ENCODE results near the gene WEE2. TPM values are rescaled to one million over a fixed set of nuclear protein-coding genes. Genes with fewer than 3 reads are reported as not detected.

WEE2 gene
- total RNA-seq: not detected

DNA sequence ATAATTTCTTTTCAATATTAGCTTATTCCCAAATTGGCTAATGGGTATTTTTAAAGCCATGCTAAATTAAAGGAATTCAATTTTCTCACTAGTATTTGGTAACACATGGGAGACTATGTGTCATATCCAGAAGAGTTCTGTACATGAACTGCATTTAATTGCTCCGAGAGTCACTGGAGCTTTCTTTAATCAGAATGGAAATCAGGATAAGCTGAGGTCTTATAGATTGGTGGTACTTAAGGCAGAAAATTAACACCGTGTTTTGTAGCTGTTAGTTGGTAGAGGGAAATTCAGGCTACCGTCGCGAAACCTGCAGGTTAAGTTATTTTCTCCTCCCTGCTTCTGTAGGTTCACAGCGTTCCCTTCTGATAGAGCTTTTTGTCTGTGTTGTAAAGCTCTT is at the start of gene WEE2:
WEE2 (plus strand) TSS at position 3 of the 400 bp plus-strand sequence. CDS start 406 bp downstream, outside the sequence.
- Mint-ChIP-seq H3K27me3 (peaks cover 1% of the 10 kb centered on the region), H3K4me3 (no peak within 1 kb of the TSS), H3K36me3 (no peaks in the 10 kb centered on the region), H3K9me3 (no peaks in the 10 kb centered on the region), H3K27ac (no peak within 1 kb of the TSS), H3K4me1 (ENCODE audit: low read depth) (peaks cover 6% of the 10 kb centered on the region)
- ChIA-PET POLR2A (interaction anchor here (1.3 kb wide), 1 partner anchor 30 kb away, joined by 3 read pairs; the partner anchor contains the start of gene SSBP1), CTCF (interaction anchor here (3.4 kb wide), 1 partner anchor 30 kb away, joined by 16 read pairs; the partner anchor contains the start of gene SSBP1)
- intact Hi-C loops (cut with micrococcal nuclease): no loop called here
- DNase-seq: no peak

DNA sequence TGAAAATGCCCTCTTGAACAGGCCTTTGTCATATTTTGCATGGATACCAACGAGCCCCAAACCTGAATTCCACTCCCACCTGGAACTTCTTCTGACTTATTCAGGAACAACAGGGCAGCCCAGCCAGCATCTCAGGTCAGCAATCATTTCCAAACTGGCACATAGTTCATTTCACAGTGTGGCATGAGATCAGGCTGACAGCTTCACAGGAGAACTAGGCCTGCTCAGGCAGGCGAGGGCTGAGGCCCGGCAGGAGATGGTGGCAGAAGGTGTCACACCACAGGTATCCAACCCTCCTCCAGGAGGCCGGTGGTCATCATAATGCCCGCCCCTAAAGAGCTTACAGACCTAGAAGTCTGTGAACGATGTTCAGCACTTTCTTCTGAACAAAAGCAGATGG is 48.7 kb upstream of the WEE2 start:
- intact Hi-C loops (cut with micrococcal nuclease): loop anchor here (10.0 kb wide), 1 partner anchor 315 kb away; the partner anchor contains the start of gene TAS2R38
- Mint-ChIP-seq H3K27ac (peak overlapping the region; percentile 65), H3K9me3 (no peaks in the 10 kb centered on the region), H3K4me3 (no peak overlapping the region), H3K27me3 (no peaks in the 10 kb centered on the region), H3K36me3 (peaks cover 8% of the 10 kb centered on the region), H3K4me1 (ENCODE audit: low read depth) (peaks cover 18% of the 10 kb centered on the region)
- CTCF ChIA-PET: no interaction called here
- POLR2A ChIA-PET: no interaction called here
- DNase-seq: no peak

DNA sequence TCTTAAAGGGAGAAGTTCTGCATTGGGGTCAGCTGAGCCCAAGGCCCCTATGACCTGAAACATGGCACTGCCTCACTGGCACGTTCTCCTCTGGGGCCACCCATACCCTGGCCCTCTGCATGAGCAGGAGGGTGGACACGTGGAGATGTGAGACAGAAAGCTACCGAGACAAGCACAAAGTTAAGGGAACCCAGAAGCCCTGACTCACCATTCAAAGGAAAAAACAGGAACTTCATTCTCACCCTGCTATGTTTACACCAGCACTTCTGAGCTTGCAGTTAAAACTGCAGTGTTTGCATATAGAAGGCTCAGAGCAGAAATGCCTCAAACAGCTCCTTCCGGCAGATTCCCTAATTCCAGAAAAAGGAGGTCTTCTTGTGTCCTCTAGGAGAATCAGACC is 47.9 kb upstream of the WEE2 start:
- peak overlapping the region; percentile 70 for H3K27ac Mint-ChIP-seq
- ChIA-PET CTCF (interaction anchor here (1.3 kb wide), 1 partner anchor 78 kb away, joined by 6 read pairs; the partner anchor contains the start of gene SSBP1), POLR2A (no interaction called here)
- peaks cover 7% of the 10 kb centered on the region for H3K36me3 Mint-ChIP-seq
- intact Hi-C loops (cut with micrococcal nuclease): no loop called here
- H3K9me3 Mint-ChIP-seq: no peaks in the 10 kb centered on the region
- H3K27me3 Mint-ChIP-seq: no peaks in the 10 kb centered on the region
- H3K4me3 Mint-ChIP-seq: no peak overlapping the region
- no peak for DNase-seq
- peaks cover 16% of the 10 kb centered on the region for H3K4me1 Mint-ChIP-seq (ENCODE audit: low read depth)

- ChIA-PET POLR2A (interaction anchor here (0.6 kb wide), 1 partner anchor 44 kb away, joined by 3 read pairs; no protein-coding TSS in a partner anchor), CTCF (no interaction called here)
- Mint-ChIP-seq H3K27me3 (no peaks in the 10 kb centered on the region), H3K27ac (peak overlapping the region; percentile 67), H3K9me3 (no peaks in the 10 kb centered on the region), H3K4me3 (no peak overlapping the region), H3K36me3 (peaks cover 7% of the 10 kb centered on the region), H3K4me1 (ENCODE audit: low read depth) (peaks cover 16% of the 10 kb centered on the region)
- no peak for DNase-seq
- intact Hi-C loops (cut with micrococcal nuclease): no loop called here
Measured at GRCh38 chr7:141663081-141663849, 44.9 kb upstream of the WEE2 start.

- intact Hi-C loops (cut with micrococcal nuclease): no loop called here
- Mint-ChIP-seq H3K4me1 (ENCODE audit: low read depth) (peaks cover 16% of the 10 kb centered on the region), H3K36me3 (peaks cover 10% of the 10 kb centered on the region), H3K27ac (no peak overlapping the region), H3K27me3 (no peaks in the 10 kb centered on the region), H3K4me3 (no peak overlapping the region), H3K9me3 (no peaks in the 10 kb centered on the region)
- POLR2A ChIA-PET: no interaction called here
- DNase-seq: no peak
- CTCF ChIA-PET: no interaction called here
Measured at GRCh38 chr7:141664450-141664849, 43.7 kb upstream of the WEE2 start.

- ChIA-PET POLR2A (no interaction called here), CTCF (no interaction called here)
- Mint-ChIP-seq H3K4me3 (no peak overlapping the region), H3K27me3 (no peaks in the 10 kb centered on the region), H3K4me1 (ENCODE audit: low read depth) (peaks cover 10% of the 10 kb centered on the region), H3K36me3 (peaks cover 10% of the 10 kb centered on the region), H3K9me3 (no peaks in the 10 kb centered on the region), H3K27ac (no peak overlapping the region)
- DNase-seq: no peak
- intact Hi-C loops (cut with micrococcal nuclease): no loop called here
Measured at GRCh38 chr7:141665208-141666035, 42.7 kb upstream of the WEE2 start.

DNA sequence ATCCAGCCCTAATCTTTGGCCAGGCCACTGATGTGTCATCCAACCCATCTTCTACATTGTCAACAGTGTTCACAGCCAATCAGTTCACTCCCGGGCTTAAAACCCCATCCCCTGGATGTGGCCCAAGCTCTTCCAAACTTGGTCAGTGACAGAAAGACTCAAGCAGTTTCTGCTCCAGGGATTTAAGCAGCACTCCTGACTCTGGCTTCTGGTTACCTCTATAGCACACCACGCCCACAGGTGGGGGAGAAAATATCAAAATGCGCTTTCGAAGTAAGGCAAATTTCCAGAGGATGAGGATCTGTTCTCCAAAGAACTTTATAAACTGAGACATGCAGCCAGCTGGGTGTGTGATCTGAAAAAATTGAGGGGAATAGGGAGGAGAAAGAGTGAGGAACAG is 42.1 kb upstream of the WEE2 start:
- intact Hi-C loops (cut with micrococcal nuclease): no loop called here
- CTCF ChIA-PET: no interaction called here

GRCh38 chr7:141668853-141669252 is 39.3 kb upstream of the WEE2 start:
- DNase-seq: no peak
- Mint-ChIP-seq H3K4me1 (ENCODE audit: low read depth) (no peaks in the 10 kb centered on the region), H3K27ac (peak overlapping the region; percentile 39), H3K27me3 (no peaks in the 10 kb centered on the region), H3K9me3 (no peaks in the 10 kb centered on the region), H3K4me3 (no peak overlapping the region), H3K36me3 (peaks cover 11% of the 10 kb centered on the region)
- ChIA-PET CTCF (interaction anchor here (1.4 kb wide), 1 partner anchor 14 kb away, joined by 3 read pairs; no protein-coding TSS in a partner anchor), POLR2A (no interaction called here)
- intact Hi-C loops (cut with micrococcal nuclease): no loop called here

More for the DNA sequence above, 42.1 kb upstream of the WEE2 start:
- no peaks in the 10 kb centered on the region for H3K27me3 Mint-ChIP-seq
- no peak overlapping the region for H3K27ac Mint-ChIP-seq
- no peak overlapping the region for H3K4me3 Mint-ChIP-seq
- H3K36me3 Mint-ChIP-seq: peaks cover 10% of the 10 kb centered on the region
- H3K4me1 Mint-ChIP-seq (ENCODE audit: low read depth): peaks cover 8% of the 10 kb centered on the region
- no peak for DNase-seq
- POLR2A ChIA-PET: no interaction called here
- H3K9me3 Mint-ChIP-seq: no peaks in the 10 kb centered on the region

GRCh38 chr7:141671705-141672496 is 36.3 kb upstream of the WEE2 start:
- intact Hi-C loops (cut with micrococcal nuclease): no loop called here
- Mint-ChIP-seq H3K4me1 (ENCODE audit: low read depth) (peaks cover 8% of the 10 kb centered on the region), H3K27ac (no peak overlapping the region), H3K4me3 (no peak overlapping the region), H3K36me3 (peaks cover 6% of the 10 kb centered on the region), H3K9me3 (no peaks in the 10 kb centered on the region), H3K27me3 (no peaks in the 10 kb centered on the region)
- no peak for DNase-seq
- POLR2A ChIA-PET: no interaction called here
- CTCF ChIA-PET: no interaction called here

DNA sequence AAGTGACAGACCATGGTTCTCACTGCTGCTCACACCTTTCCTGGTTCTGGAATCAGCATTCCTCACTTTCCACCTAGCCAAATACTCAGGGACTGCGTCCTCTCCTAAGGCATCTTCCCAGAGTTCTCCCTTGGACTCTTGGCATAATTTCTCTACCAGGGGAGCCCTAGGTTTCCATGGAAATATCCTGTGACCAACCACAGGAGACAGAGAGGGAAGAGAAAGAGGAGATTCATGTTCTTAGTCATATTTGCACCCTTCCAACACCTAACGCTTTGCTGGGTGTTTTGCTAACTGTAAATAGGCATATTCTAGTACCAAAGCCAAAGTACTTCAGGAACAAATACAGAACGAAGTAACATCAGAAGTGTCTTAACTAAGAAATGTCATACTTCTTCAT is 34.8 kb upstream of the WEE2 start:
- DNase-seq: no peak
- Mint-ChIP-seq H3K4me3 (no peak overlapping the region), H3K36me3 (peaks cover 7% of the 10 kb centered on the region), H3K27ac (no peak overlapping the region), H3K27me3 (no peaks in the 10 kb centered on the region), H3K9me3 (no peaks in the 10 kb centered on the region), H3K4me1 (ENCODE audit: low read depth) (peaks cover 8% of the 10 kb centered on the region)
- CTCF ChIA-PET: interaction anchor here (0.7 to 1.0 kb wide), 2 partner anchors 12 to 19 kb away, joined by 3 to 4 read pairs; no protein-coding TSS in a partner anchor
- POLR2A ChIA-PET: no interaction called here
- intact Hi-C loops (cut with micrococcal nuclease): no loop called here

- DNase-seq: no peak
- CTCF ChIA-PET: no interaction called here
- H3K4me1 Mint-ChIP-seq (ENCODE audit: low read depth): peaks cover 16% of the 10 kb centered on the region
- H3K4me3 Mint-ChIP-seq: no peak overlapping the region
- no peaks in the 10 kb centered on the region for H3K9me3 Mint-ChIP-seq
- POLR2A ChIA-PET: no interaction called here
- H3K27me3 Mint-ChIP-seq: no peaks in the 10 kb centered on the region
- intact Hi-C loops (cut with micrococcal nuclease): no loop called here
- H3K36me3 Mint-ChIP-seq: peaks cover 5% of the 10 kb centered on the region
- H3K27ac Mint-ChIP-seq: no peak overlapping the region
Measured at GRCh38 chr7:141674171-141674671, 33.9 kb upstream of the WEE2 start.

DNA sequence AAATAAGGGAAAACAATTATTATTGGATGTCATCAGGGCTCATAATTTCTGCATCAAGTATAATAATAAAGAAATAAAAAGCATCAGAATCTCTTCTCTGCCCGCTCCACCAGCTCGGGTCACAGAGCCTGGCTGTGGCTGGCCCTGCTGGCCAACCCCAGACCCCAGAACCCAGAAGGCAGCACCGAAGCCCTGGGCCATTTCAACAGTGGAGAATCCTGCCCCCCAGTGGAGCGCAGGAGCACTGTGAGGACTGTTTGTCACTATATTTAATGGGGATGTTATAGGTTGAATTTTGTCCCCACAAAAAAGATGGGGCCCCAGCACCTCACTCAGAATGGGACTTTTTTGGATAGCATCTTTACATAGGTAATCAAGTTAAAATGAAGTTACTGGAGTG is 33.5 kb upstream of the WEE2 start:
- H3K9me3 Mint-ChIP-seq: no peaks in the 10 kb centered on the region
- no peaks in the 10 kb centered on the region for H3K27me3 Mint-ChIP-seq
- no peak overlapping the region for H3K27ac Mint-ChIP-seq
- H3K4me3 Mint-ChIP-seq: no peak overlapping the region
- intact Hi-C loops (cut with micrococcal nuclease): no loop called here
- H3K36me3 Mint-ChIP-seq: peaks cover 5% of the 10 kb centered on the region
- peaks cover 16% of the 10 kb centered on the region for H3K4me1 Mint-ChIP-seq (ENCODE audit: low read depth)
- peak; percentile 25 for DNase-seq
- ChIA-PET POLR2A (no interaction called here), CTCF (no interaction called here)
